HG03039 (cell line): Measurements from ENCODE around the gene SLC43A3.
"Not testable (repeated sequence)": the region's sequence is repeated elsewhere in the genome, so short reads cannot be mapped to it uniquely, and the experiment has no call there.

Source experiments
- ATAC-seq: cut with Tn5 transposase; IDR thresholded peaks from one replicate; pipeline ENCODE4 v1.9.1; 2021; ENCODE audit warnings: mild to moderate bottlenecking, moderate library complexity; ENCODE audit not compliant: unreplicated experiment

Gene SLC43A3

GRCh38 chr11:57460022-57460757 is 33.3 kb upstream of the SLC43A3 start, which contains the start of gene RTN4RL2:
TSS of gene RTN4RL2 (plus strand) at chr11:57460528. CDS start at chr11:57460866, 338 bp downstream.
- no peak for ATAC-seq

DNA sequence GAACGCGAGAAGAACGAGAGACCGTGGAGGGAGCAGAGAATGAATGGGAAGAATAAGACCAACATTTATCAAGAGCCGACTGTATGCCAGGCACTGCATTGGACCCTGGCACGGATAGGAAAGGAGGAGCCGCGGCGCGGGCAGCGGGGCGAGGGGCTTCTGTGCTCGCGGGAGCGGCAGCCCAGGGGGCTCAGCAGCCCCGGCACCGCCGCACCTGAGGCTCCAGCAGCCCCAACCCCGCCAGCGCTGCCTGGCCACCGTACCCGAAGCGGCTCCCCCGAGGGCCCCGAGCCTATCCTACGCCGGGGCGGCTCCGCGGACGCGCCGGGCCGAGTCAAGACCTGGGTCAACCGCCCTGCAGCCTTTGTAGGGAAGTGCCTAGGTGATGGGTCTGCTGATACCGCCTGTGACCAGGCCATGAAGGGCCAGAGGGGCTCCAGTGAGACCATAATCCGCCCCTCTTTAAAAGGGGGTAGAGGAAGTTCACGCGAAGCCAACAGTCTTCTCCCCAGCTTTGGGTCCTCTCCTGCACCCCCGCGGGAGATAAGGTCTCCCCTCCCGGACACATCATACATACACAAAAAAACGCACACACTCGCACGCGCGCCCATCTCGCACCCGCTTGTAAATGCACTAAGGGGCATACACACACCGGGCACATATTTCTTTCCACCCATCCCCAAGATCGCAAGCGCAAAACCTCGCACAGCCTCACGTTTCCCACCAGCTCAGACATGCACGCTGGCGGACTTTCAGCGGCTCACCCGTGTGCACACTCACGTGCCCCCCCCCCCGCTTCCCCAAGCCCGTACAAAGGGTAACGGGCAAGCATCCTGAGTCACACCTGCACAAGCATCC is 32.5 kb upstream of the SLC43A3 start:
- ATAC-seq: no peak

- no peak for ATAC-seq
These were observed 31.7 kb upstream of the SLC43A3 start for GRCh38 chr11:57458410-57459163.

DNA sequence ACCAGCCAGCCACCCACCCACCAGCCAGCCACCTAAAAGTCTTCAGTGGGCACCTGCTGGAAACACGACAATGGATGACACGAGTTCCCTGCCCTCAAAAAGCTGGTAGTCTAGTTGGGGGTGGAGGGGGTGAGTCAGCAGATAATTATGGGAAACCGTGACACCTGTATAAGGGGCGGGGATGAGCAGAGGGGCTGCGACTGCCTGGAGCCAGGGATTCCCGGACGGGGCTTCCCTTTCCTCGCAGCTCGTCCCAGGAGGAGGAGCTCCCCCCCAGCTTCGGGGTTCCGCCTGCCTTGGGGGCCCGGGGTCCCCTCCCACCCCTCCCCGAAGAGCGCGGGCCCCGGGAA is 31.1 kb upstream of the SLC43A3 start:
- no peak for ATAC-seq

DNA sequence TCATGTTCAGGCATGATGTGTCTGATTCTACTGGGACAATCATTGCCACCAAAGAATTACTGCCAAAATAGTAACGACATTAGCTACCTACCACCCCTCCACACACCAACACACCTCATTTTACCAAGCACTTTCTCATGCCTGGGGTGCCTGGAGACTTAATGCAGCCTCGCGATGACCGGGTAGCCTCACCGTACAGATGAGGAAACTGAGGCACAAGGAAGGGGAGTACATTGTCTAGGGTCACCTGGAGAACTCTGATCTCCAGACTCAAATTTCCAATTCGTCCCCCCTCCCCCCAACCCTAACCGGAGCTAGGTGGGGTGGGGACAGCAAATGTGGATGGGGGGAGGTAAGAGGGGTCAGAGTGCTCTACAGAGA is 30.7 kb upstream of the SLC43A3 start:
- ATAC-seq: peak; percentile 7

DNA sequence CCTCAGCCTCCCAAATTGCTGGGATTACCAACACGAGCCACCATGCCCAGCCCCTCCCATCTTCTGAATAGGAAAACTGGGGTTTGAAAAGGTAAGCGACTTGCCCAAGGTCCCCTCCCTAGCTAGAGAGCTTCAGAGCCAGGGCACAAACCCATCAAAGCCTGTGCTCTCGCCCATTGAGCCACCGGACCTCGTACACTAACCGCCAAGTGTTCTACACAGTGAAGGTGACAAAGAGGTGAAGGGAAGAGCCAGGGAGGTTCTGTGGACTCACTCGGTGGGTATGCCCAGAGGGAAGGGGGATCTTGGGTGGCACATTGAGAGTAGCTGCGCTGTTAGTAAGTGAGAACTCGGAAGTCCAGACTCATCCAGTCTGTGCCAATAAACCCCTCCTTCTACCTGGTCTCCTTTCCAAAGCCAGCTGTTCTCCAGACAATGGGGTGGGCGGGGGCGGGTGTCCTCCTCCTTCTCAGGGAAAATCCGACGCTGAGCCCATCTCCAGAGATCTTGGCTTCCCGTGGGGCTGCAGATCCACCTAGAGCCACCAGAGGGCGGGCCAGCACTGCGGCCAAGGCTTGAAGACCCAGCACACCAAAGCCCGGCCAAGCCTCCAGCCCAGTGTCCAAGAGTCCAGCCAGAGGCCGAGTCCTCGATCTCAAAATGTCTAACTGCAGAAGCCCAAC is 30.2 kb upstream of the SLC43A3 start:
- ATAC-seq: peak; percentile 48

GRCh38 chr11:57453543-57454177 is 26.7 kb upstream of the SLC43A3 start:
- no peak for ATAC-seq

- no peak for ATAC-seq
These were observed 19.1 kb upstream of the SLC43A3 start for GRCh38 chr11:57446055-57446454.

DNA sequence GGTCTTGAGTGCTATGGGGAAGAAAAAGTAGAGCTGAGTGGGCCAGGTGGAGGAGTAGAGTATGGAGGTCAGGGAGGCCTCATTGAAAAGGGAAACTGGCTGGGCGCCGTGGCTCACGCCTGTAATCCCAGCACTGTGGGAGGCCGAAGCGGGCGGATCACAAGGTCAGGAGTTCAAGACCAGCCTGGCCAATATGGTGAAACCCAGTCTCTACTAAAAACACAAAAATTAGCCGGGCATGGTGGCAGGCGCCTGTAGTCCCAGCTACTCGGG is 18.1 kb upstream of the SLC43A3 start:
- not testable (repeated sequence) for ATAC-seq

GRCh38 chr11:57444362-57445121 is 17.6 kb upstream of the SLC43A3 start:
- no peak for ATAC-seq

- ATAC-seq: no peak
These were observed 14.0 kb upstream of the SLC43A3 start for GRCh38 chr11:57440744-57441414.

DNA sequence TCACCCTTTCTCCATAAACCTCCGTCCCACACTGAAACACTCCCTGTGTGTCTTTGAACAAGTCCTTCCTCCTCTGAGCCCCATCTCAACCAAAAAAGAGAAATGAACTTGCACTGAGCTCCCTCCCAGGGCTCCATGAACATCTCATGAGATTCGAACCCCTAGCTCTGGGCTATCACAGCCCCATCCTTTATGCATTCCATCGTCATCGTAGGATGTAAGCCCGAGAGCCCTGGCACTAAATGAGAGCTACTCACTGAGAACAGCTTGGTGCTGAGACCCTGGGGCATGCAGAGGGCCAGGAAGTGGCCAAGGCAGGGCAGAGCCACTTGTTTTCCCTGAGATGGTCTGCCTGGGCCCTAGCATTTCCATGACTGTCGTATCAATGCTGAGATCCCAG is 12.9 kb upstream of the SLC43A3 start:
- ATAC-seq: no peak

- ATAC-seq: no peak
These were observed 11.7 kb upstream of the SLC43A3 start for GRCh38 chr11:57438345-57439285.

DNA sequence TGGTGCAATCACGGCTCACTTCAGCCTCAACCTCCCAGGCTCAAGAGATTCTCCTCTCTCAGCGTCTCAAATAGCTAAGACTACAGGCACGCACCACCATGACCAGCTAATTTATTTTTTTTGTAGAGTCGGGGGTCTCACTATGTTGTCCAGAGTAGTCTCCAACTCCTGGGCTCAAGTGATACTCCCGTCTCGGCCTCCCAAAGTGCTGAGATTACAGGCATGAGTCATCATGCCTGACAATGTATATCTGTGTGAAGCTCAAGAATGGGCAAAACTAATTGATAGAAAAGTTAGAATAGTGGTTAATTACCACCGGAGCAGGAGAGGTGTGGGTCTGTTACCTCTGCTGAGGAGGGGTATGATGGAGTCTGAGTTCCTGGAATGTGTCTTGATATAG is 9.1 kb upstream of the SLC43A3 start:
- no peak for ATAC-seq

DNA sequence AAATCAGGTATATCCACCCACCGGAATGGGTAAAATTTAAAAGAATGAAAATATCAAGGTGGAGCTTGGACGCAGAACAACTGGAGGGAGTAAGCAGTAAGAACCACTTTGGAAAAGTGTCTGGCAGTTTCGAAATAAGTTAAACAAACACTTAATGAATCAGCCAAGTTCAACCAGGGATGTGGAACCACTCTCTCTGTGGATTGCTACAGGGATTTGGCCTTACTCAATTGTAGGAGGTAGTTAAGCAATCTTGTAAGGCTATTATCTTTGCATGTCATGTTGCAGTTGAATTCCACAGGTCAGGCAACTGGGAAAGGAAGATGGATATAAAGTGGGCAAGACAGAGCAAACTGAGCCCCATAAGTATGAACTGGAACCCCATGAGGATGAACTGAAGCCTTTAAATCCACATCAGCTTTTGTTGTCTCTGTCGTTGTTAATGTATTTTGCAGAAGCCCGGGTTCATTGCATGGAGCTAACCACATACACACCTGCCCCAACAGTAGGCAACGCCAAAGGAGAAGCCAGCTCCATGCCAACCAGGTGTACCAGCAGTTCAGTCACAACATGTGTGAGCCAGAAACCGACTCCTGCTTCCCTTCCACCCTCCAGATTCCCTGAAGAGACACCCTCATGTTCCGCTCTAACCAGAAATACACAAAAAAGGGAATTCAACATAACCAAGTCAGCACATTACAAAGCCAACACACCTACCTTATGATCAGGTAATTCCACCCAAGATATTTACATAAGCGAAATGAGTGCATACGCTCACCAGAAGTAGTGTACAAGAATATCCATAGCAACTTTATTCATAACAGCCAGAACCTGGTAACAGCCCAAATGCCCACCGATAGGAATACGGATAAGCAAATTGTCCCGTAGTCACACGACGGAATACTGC is 8.0 kb upstream of the SLC43A3 start:
- ATAC-seq: no peak

GRCh38 chr11:57432714-57433163 is 5.8 kb upstream of the SLC43A3 start:
- no peak for ATAC-seq

DNA sequence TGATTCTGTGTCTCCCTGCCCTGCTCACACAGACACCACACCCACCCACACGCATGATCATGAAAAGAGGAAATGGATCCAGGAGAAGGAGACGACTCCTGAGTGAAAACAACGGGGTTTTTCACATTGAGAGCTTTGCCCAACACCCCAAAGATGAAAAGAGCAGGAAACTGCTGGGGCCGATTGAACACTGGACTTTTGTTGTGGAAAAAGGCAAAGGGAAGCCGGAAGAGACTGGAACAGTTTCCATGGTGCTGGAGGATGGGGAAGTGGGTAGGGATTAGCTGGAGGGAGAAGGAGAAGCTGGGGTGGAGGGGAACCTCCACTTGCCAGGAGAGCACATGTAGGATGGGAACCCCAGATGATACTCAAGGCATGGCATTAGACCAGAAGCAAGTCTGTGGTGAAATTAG is 5.2 kb upstream of the SLC43A3 start:
- ATAC-seq: no peak
